Effector memory CD4-positive, alpha-beta T cell (primary cell): Measurements from ENCODE around the gene EEFSEC.

Experiments
- DNase-seq, 3 donors: peaks; one replicate each; pipeline ENCODE4 v3.0.0-alpha.2; 2020
- H3K27ac ChIP-seq: 2 replicates; pipeline ENCODE4 v1.7.0; 2013; ENCODE audit warnings: mild to moderate bottlenecking, low read length, moderate library complexity; ENCODE audit not compliant: insufficient read depth, poor library complexity, severe bottlenecking
- H3K27me3 ChIP-seq: replicated peaks from 2 replicates; pipeline ENCODE4 v1.7.0; 2013; ENCODE audit warnings: mild to moderate bottlenecking, low read length; ENCODE audit not compliant: insufficient read depth, control insufficient read depth, poor library complexity, severe bottlenecking
- H3K36me3 ChIP-seq: 2 replicates; pipeline ENCODE4 v1.7.0; 2013; ENCODE audit warnings: mild to moderate bottlenecking, low read length, moderate library complexity; ENCODE audit not compliant: control insufficient read depth, insufficient read depth
- H3K4me1 ChIP-seq: 2 replicates; pipeline ENCODE4 v1.7.0; 2013; ENCODE audit warnings: low read length, mild to moderate bottlenecking; ENCODE audit not compliant: control insufficient read depth, insufficient read depth, poor library complexity, severe bottlenecking
- H3K4me3 ChIP-seq: 2 replicates; pipeline ENCODE4 v1.7.0; 2013; ENCODE audit warnings: low read length, low read depth, mild to moderate bottlenecking; ENCODE audit not compliant: insufficient read depth, poor library complexity, severe bottlenecking
- H3K9me3 ChIP-seq: 2 replicates; pipeline ENCODE4 v1.7.0; 2013; ENCODE audit warnings: mild to moderate bottlenecking, low read length, moderate library complexity; ENCODE audit not compliant: control insufficient read depth
- total RNA-seq, 3 donors: gene quantifications; one replicate each; lab custom pipeline; 2026; lab: John Stamatoyannopoulos, UW

The EEFSEC gene
- total RNA-seq: 10.7 to 19.7 (median 11.6) reads per million in 3 donors

- H3K4me3 ChIP-seq: peak within 1 kb of the TSS; percentile 87
- H3K27me3 ChIP-seq: no peaks in the 10 kb centered on the region
- peak within 1 kb of the TSS; percentile 54 for H3K27ac ChIP-seq
- DNase-seq: peak; percentile 62 to 72 (median 71)
- H3K4me1 ChIP-seq: no peaks in the 10 kb centered on the region
- H3K36me3 ChIP-seq: no peaks in the 10 kb centered on the region
- H3K9me3 ChIP-seq: no peaks in the 10 kb centered on the region
Observed at GRCh38 chr3:128153156-128154041, at the start of gene EEFSEC. TSS of gene EEFSEC (plus strand) at chr3:128153481. CDS start at chr3:128153508, 27 bp downstream.

GRCh38 chr3:128107834-128108233, 45.4 kb upstream of the EEFSEC start:
- DNase-seq: no peak
- no peaks in the 10 kb centered on the region for H3K9me3 ChIP-seq
- H3K27me3 ChIP-seq: no peaks in the 10 kb centered on the region
- peaks cover 34% of the 10 kb centered on the region for H3K36me3 ChIP-seq
- no peak overlapping the region for H3K4me3 ChIP-seq
- H3K27ac ChIP-seq: no peak overlapping the region
- peaks cover 6% of the 10 kb centered on the region for H3K4me1 ChIP-seq

DNA sequence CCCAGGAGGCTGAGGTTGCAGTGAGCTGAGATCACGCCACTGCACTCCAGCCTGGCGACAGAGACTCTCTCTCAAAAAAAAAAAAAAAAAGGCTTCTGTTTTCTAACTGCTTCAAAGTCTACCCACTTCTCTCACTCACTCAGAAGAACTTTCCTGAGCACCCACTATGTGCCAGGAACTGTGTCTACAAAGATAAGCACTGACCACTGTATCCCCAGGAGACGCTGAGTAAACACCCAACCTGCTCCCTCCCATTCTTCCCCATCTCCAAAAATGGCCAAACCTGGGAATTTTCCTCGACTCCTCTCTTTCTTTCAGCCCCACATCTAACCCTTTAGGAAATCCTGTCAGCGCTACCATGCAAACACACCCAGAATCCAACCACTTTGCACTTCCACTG, 42.1 kb upstream of the EEFSEC start:
- H3K27me3 ChIP-seq: no peaks in the 10 kb centered on the region
- peaks cover 16% of the 10 kb centered on the region for H3K36me3 ChIP-seq
- no peak for DNase-seq
- H3K4me1 ChIP-seq: peaks cover 11% of the 10 kb centered on the region
- no peak overlapping the region for H3K4me3 ChIP-seq
- no peaks in the 10 kb centered on the region for H3K9me3 ChIP-seq
- H3K27ac ChIP-seq: no peak overlapping the region

GRCh38 chr3:128112357-128112968, 40.8 kb upstream of the EEFSEC start:
- peak; percentile 11 to 27 (median 20) for DNase-seq
- Histone ChIP-seq H3K27ac (peak overlapping the region; percentile 39), H3K4me3 (no peak overlapping the region), H3K4me1 (peaks cover 11% of the 10 kb centered on the region), H3K9me3 (no peaks in the 10 kb centered on the region), H3K27me3 (no peaks in the 10 kb centered on the region), H3K36me3 (peaks cover 9% of the 10 kb centered on the region)

DNA sequence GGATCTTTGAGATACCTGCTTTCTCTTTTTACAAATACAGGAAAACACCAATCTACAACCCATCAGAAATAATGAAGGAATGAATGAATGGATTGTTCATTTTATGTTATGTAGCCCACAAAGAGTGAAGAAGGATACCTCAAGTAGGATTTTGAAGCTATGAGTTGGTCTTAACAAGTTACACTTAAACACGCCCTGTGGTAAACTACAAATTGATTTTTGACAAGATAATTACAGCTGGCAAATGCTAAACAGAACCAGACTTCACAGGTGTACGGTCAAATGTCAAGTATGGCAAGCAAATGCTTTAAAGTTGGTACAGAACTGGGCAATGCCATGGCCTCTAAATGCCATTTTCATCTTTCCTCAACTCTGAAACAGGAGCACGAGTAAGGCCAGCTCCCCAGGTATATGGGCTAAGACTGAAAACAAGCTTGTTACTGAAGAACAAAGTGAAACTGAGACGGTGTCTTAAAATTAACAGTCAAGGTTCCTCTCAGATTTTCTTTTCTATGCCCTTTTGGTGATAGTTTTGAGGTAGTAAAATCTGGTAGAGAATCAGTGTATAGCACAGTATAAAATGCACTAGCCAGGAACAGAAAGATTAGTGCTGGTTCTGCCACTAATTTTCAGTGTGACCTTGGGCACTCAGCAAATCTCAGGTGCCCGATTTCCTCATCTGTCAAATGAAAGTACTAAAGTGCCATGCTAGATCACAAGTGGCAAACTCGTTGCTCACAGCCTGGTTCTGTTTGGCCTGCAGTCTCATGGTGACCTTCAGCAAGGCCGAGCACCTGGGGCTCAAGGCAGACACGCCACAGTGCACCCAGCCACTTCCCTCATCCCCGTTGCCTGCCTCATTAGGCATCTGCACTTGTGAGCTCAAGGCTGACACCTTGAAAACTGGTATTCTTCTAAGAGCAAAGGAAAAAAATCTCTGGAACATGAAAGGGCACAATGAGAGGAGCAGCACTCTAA, 39.2 kb upstream of the EEFSEC start:
- H3K27me3 ChIP-seq: no peaks in the 10 kb centered on the region
- H3K36me3 ChIP-seq: peaks cover 3% of the 10 kb centered on the region
- no peak for DNase-seq
- peaks cover 11% of the 10 kb centered on the region for H3K4me1 ChIP-seq
- no peaks in the 10 kb centered on the region for H3K9me3 ChIP-seq
- peak overlapping the region; percentile 0 for H3K4me3 ChIP-seq
- H3K27ac ChIP-seq: peak overlapping the region; percentile 38

- Histone ChIP-seq H3K27ac (no peak overlapping the region), H3K27me3 (no peaks in the 10 kb centered on the region), H3K4me3 (no peak overlapping the region), H3K9me3 (no peaks in the 10 kb centered on the region), H3K36me3 (no peaks in the 10 kb centered on the region), H3K4me1 (peaks cover 20% of the 10 kb centered on the region)
- DNase-seq: no peak
Observed at GRCh38 chr3:128122013-128122412, 31.3 kb upstream of the EEFSEC start.

DNA sequence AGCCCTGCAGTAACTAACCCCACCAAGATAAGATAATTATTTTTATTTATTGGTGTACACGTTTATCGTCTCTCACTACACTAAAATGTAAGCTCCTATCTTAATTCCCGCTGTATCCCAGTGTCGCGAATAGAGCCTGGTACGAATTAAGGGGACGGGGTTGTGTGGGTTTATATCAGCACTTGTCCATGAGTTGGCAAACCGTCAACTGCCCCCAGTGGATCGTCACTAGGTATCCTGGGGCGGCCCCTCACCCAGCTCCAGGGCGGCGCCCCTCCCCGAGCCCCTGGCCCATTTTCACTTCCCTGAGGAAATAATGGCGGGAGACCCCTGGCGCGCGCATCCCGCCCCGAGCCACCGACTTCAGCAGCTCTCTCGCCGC, 30.1 kb upstream of the EEFSEC start:
- Histone ChIP-seq H3K4me3 (peak overlapping the region; percentile 72), H3K36me3 (no peaks in the 10 kb centered on the region), H3K9me3 (no peaks in the 10 kb centered on the region), H3K27ac (peak overlapping the region; percentile 69), H3K27me3 (no peaks in the 10 kb centered on the region), H3K4me1 (peaks cover 20% of the 10 kb centered on the region)
- DNase-seq: no peak

- Histone ChIP-seq H3K4me1 (peaks cover 20% of the 10 kb centered on the region), H3K9me3 (no peaks in the 10 kb centered on the region), H3K36me3 (no peaks in the 10 kb centered on the region), H3K27me3 (no peaks in the 10 kb centered on the region), H3K27ac (peak within 1 kb of the TSS; percentile 69), H3K4me3 (peak within 1 kb of the TSS; percentile 72)
- peak; percentile 91 to 96 (median 94) for DNase-seq
Observed at GRCh38 chr3:128123538-128124368, 29.5 kb upstream of the EEFSEC start, which contains the start of gene RUVBL1. TSS of gene RUVBL1 (minus strand) at chr3:128123812. CDS start at chr3:128123724, 88 bp downstream.

GRCh38 chr3:128127236-128127635, 26.0 kb upstream of the EEFSEC start:
- H3K4me3 ChIP-seq: no peak overlapping the region
- no peak overlapping the region for H3K27ac ChIP-seq
- no peaks in the 10 kb centered on the region for H3K36me3 ChIP-seq
- no peaks in the 10 kb centered on the region for H3K9me3 ChIP-seq
- H3K4me1 ChIP-seq: peaks cover 19% of the 10 kb centered on the region
- DNase-seq: no peak
- no peaks in the 10 kb centered on the region for H3K27me3 ChIP-seq
